Measurements from ENCODE around the gene FAM111B. TPM values are rescaled to one million over a fixed set of nuclear protein-coding genes. Genes with fewer than 3 reads are reported as not detected.

FAM111B gene
- total RNA-seq, 1 donor from 2014 or later: 1.1 TPM

- no peak overlapping the region for H3K27ac ChIP-seq
- H3K36me3 ChIP-seq: peaks cover 31% of the 10 kb centered on the region
- no peak for ATAC-seq
- H3K4me1 ChIP-seq: no peaks in the 10 kb centered on the region
- H3K27me3 ChIP-seq (ENCODE audit: low read depth): no peaks in the 10 kb centered on the region
- no peaks in the 10 kb centered on the region for H3K9me3 ChIP-seq
- intact Hi-C loops (cut with DNase I): no loop called here
- no peak for TF ChIP-seq CTCF (IDR thresholded peaks at IDR 0.05)
- H3K4me3 ChIP-seq: no peak overlapping the region
- no peak for DNase-seq
Measured at GRCh38 chr11:59152312-59152951, 45.4 kb downstream of the FAM111B start.

GRCh38 chr11:59154610-59155009, 47.6 kb downstream of the FAM111B start:
- TF ChIP-seq CTCF (IDR thresholded peaks at IDR 0.05): no peak
- Histone ChIP-seq H3K4me1 (no peaks in the 10 kb centered on the region), H3K9me3 (no peaks in the 10 kb centered on the region), H3K4me3 (no peak overlapping the region), H3K27ac (no peak overlapping the region), H3K36me3 (peaks cover 21% of the 10 kb centered on the region), H3K27me3 (ENCODE audit: low read depth) (no peaks in the 10 kb centered on the region)
- intact Hi-C loops (cut with DNase I): no loop called here
- DNase-seq: no peak
- ATAC-seq: peak in 1 of 2 donors; percentile 28

- H3K4me1 ChIP-seq: no peaks in the 10 kb centered on the region
- no peak overlapping the region for H3K27ac ChIP-seq
- DNase-seq: no peak
- ATAC-seq: no peak
- H3K4me3 ChIP-seq: no peak overlapping the region
- intact Hi-C loops (cut with DNase I): no loop called here
- H3K36me3 ChIP-seq: no peaks in the 10 kb centered on the region
- no peak for TF ChIP-seq CTCF (IDR thresholded peaks at IDR 0.05)
- H3K27me3 ChIP-seq (ENCODE audit: low read depth): no peaks in the 10 kb centered on the region
- H3K9me3 ChIP-seq: no peaks in the 10 kb centered on the region
Measured at GRCh38 chr11:59157433-59157832, 50.4 kb downstream of the FAM111B start.

- Histone ChIP-seq H3K36me3 (no peaks in the 10 kb centered on the region), H3K27me3 (ENCODE audit: low read depth) (no peaks in the 10 kb centered on the region), H3K4me1 (no peaks in the 10 kb centered on the region), H3K27ac (no peak overlapping the region), H3K4me3 (no peak overlapping the region), H3K9me3 (no peaks in the 10 kb centered on the region)
- intact Hi-C loops (cut with DNase I): no loop called here
- peak; percentile 92 to 94 for ATAC-seq
- TF ChIP-seq CTCF (IDR thresholded peaks at IDR 0.05): peak; percentile 86
- no peak for DNase-seq
Measured at GRCh38 chr11:59158206-59159068, 51.4 kb downstream of the FAM111B start.

GRCh38 chr11:59164028-59164427, 57.0 kb downstream of the FAM111B start:
- no peaks in the 10 kb centered on the region for H3K27me3 ChIP-seq (ENCODE audit: low read depth)
- no peak overlapping the region for H3K27ac ChIP-seq
- DNase-seq (no peak), ATAC-seq (no peak)
- H3K4me3 ChIP-seq: no peak overlapping the region
- no peak for TF ChIP-seq CTCF (IDR thresholded peaks at IDR 0.05)
- intact Hi-C loops (cut with DNase I): no loop called here
- no peaks in the 10 kb centered on the region for H3K36me3 ChIP-seq
- no peaks in the 10 kb centered on the region for H3K4me1 ChIP-seq
- no peaks in the 10 kb centered on the region for H3K9me3 ChIP-seq
